Measurements from ENCODE around the gene LRMDA.

- TF ChIP-seq CTCF (conservative IDR thresholded peaks at IDR 0.05; ENCODE audit: low read depth, low read length) (no peak), EZH2phosphoT487 (IDR thresholded peaks at IDR 0.05; ENCODE audit: borderline replicate concordance, low read length) (no peak), EZH2 (IDR thresholded peaks at IDR 0.05; ENCODE audit: low read length, unreplicated experiment) (no peak)
Observed at GRCh38 chr10:76229341-76229740, 797.9 kb downstream of the LRMDA start.
